Measurements from ENCODE around the gene ZNF423. TPM values are rescaled to one million over a fixed set of nuclear protein-coding genes. Genes with fewer than 3 reads are reported as not detected.

Gene ZNF423
- total RNA-seq, 1 donor from 2014 or later, result 10.6 TPM

GRCh38 chr16:49546735-49547134 is 309.2 kb downstream of the ZNF423 start:
- H3K4me1 Mint-ChIP-seq (ENCODE audit: low read depth, unreplicated experiment), result no peaks in the 10 kb centered on the region
- no peak overlapping the region for H3K4me3 ChIP-seq (ENCODE audit: insufficient read depth, low read depth, low read length)
- DNase-seq (ENCODE audit: low read depth) (no peak), FAIRE-seq (no peak)
- no peaks in the 10 kb centered on the region for H3K36me3 ChIP-seq (ENCODE audit: insufficient read depth, low read length)
- H4K20me1 ChIP-seq (ENCODE audit: insufficient read depth, low read length), result peaks cover 5% of the 10 kb centered on the region
- no peaks in the 10 kb centered on the region for H3K9me3 ChIP-seq (ENCODE audit: insufficient read depth, low read depth, low read length)
- peaks cover 3% of the 10 kb centered on the region for H3K9me3 Mint-ChIP-seq (ENCODE audit: unreplicated experiment)
- H2AFZ ChIP-seq (ENCODE audit: low read depth, low read length), result no peak overlapping the region
- no peaks in the 10 kb centered on the region for H3K36me3 Mint-ChIP-seq (ENCODE audit: low read depth, unreplicated experiment)
- H3K4me2 ChIP-seq (ENCODE audit: low read length), result no peak overlapping the region
- H3K4me1 ChIP-seq (ENCODE audit: insufficient read depth, low read length), result peaks cover 6% of the 10 kb centered on the region
- TF ChIP-seq CTCF (IDR thresholded peaks at IDR 0.05; ENCODE audit: insufficient read depth, low read depth, low read length) (no peak), EZH2 (IDR thresholded peaks at IDR 0.05; ENCODE audit: insufficient read depth, low read length) (no peak)
- H3K9ac ChIP-seq (ENCODE audit: low read length), result no peak overlapping the region
- H3K27me3 ChIP-seq (ENCODE audit: insufficient read depth, low read length), result no peaks in the 10 kb centered on the region
- H3K79me2 ChIP-seq (ENCODE audit: insufficient read depth, low read length), result no peaks in the 10 kb centered on the region
- H3K4me3 Mint-ChIP-seq (ENCODE audit: unreplicated experiment), result no peak overlapping the region
- H3K27me3 Mint-ChIP-seq (ENCODE audit: low read depth, unreplicated experiment), result peaks cover 14% of the 10 kb centered on the region
- no peak overlapping the region for H3K27ac Mint-ChIP-seq (ENCODE audit: unreplicated experiment)
- H3K27ac ChIP-seq (ENCODE audit: low read depth, low read length), result no peak overlapping the region

DNA sequence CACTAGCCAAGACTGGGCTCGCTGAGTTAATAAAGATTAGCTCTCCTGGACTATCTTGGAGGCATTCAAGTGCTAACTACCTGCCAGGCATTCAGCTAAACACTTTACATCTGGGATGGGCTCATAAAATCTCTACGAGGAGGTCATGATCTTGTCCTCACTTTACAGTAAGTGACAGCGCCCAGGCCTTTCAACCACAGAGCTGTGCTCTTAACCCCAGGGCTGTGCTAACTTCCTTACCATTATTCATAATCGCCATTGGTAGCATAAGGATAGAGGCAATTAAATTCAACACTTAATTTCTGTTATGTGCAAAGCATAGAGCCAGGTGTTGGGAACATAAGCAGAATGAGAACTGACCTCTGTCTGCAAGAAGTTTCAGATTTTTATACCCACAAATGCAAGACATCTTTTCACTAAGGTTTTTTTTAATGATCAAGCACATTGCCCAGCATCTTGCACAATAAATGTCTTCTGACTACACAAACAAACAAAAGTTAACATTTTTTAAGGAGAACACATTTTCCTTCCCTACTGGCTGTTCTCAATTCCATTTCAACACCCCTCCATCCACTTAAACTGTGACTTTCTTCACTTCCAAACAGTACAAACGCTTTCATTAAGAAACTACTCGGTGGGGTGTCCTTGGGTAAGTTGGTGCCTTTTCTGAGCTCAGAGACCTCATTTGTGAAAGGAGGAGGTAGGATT is 310.0 kb downstream of the ZNF423 start:
- Histone ChIP-seq H3K27me3 (ENCODE audit: insufficient read depth, low read length) (no peaks in the 10 kb centered on the region), H3K36me3 (ENCODE audit: insufficient read depth, low read length) (no peaks in the 10 kb centered on the region), H3K9ac (ENCODE audit: low read length) (no peak overlapping the region), H3K4me3 (ENCODE audit: insufficient read depth, low read depth, low read length) (no peak overlapping the region), H3K4me1 (ENCODE audit: insufficient read depth, low read length) (peaks cover 6% of the 10 kb centered on the region), H3K79me2 (ENCODE audit: insufficient read depth, low read length) (no peaks in the 10 kb centered on the region), H3K27ac (ENCODE audit: low read depth, low read length) (no peak overlapping the region), H4K20me1 (ENCODE audit: insufficient read depth, low read length) (peaks cover 5% of the 10 kb centered on the region), H3K4me2 (ENCODE audit: low read length) (no peak overlapping the region), H2AFZ (ENCODE audit: low read depth, low read length) (no peak overlapping the region), H3K9me3 (ENCODE audit: insufficient read depth, low read depth, low read length) (no peaks in the 10 kb centered on the region)
- Mint-ChIP-seq H3K27ac (ENCODE audit: unreplicated experiment) (no peak overlapping the region), H3K4me3 (ENCODE audit: unreplicated experiment) (no peak overlapping the region), H3K27me3 (ENCODE audit: low read depth, unreplicated experiment) (peaks cover 16% of the 10 kb centered on the region), H3K4me1 (ENCODE audit: low read depth, unreplicated experiment) (no peaks in the 10 kb centered on the region), H3K9me3 (ENCODE audit: unreplicated experiment) (peaks cover 4% of the 10 kb centered on the region), H3K36me3 (ENCODE audit: low read depth, unreplicated experiment) (no peaks in the 10 kb centered on the region)
- FAIRE-seq (no peak), DNase-seq (ENCODE audit: low read depth) (no peak)
- TF ChIP-seq CTCF (IDR thresholded peaks at IDR 0.05; ENCODE audit: insufficient read depth, low read depth, low read length) (no peak), EZH2 (IDR thresholded peaks at IDR 0.05; ENCODE audit: insufficient read depth, low read length) (no peak)

DNA sequence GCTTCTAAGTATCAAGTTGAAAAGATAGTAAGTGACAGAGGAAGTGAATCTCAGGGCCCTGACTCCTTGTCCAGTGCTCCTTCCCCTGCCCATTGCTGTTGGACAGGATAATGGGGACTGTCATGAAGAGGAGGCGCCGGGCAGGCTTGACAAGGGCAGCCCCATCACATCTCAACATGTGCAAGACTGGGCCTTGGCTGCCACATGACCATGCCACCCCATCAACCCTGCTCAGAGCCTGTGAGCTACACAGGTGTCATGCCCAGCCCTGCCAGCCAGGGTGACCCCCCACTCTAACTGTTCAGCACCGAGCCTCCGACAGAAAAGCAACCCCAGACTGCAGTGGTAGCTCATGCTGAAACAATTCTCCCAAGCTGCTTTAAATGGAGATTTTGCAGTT is 310.7 kb downstream of the ZNF423 start:
- Mint-ChIP-seq H3K36me3 (ENCODE audit: low read depth, unreplicated experiment) (no peaks in the 10 kb centered on the region), H3K4me1 (ENCODE audit: low read depth, unreplicated experiment) (no peaks in the 10 kb centered on the region), H3K27me3 (ENCODE audit: low read depth, unreplicated experiment) (peaks cover 16% of the 10 kb centered on the region), H3K27ac (ENCODE audit: unreplicated experiment) (no peak overlapping the region), H3K4me3 (ENCODE audit: unreplicated experiment) (no peak overlapping the region), H3K9me3 (ENCODE audit: unreplicated experiment) (peaks cover 4% of the 10 kb centered on the region)
- Histone ChIP-seq H3K36me3 (ENCODE audit: insufficient read depth, low read length) (no peaks in the 10 kb centered on the region), H3K4me2 (ENCODE audit: low read length) (no peak overlapping the region), H3K4me3 (ENCODE audit: insufficient read depth, low read depth, low read length) (no peak overlapping the region), H2AFZ (ENCODE audit: low read depth, low read length) (no peak overlapping the region), H3K79me2 (ENCODE audit: insufficient read depth, low read length) (no peaks in the 10 kb centered on the region), H3K4me1 (ENCODE audit: insufficient read depth, low read length) (peaks cover 6% of the 10 kb centered on the region), H3K9ac (ENCODE audit: low read length) (no peak overlapping the region), H3K27ac (ENCODE audit: low read depth, low read length) (no peak overlapping the region), H3K27me3 (ENCODE audit: insufficient read depth, low read length) (no peaks in the 10 kb centered on the region), H4K20me1 (ENCODE audit: insufficient read depth, low read length) (peaks cover 5% of the 10 kb centered on the region), H3K9me3 (ENCODE audit: insufficient read depth, low read depth, low read length) (no peaks in the 10 kb centered on the region)
- DNase-seq (ENCODE audit: low read depth) (no peak), FAIRE-seq (no peak)
- no peak for TF ChIP-seq CTCF (IDR thresholded peaks at IDR 0.05; ENCODE audit: insufficient read depth, low read depth, low read length)
- TF ChIP-seq EZH2 (IDR thresholded peaks at IDR 0.05; ENCODE audit: insufficient read depth, low read length), result no peak

All from astrocyte (in vitro differentiated cells and primary cell).